Islet precursor cell (in vitro differentiated cells): ENCODE measurements around the gene CCDC85A.

Experiments used
- DNase-seq: peaks from one replicate; pipeline ENCODE4 v3.0.0-alpha.2; 2018

Gene CCDC85A

DNA sequence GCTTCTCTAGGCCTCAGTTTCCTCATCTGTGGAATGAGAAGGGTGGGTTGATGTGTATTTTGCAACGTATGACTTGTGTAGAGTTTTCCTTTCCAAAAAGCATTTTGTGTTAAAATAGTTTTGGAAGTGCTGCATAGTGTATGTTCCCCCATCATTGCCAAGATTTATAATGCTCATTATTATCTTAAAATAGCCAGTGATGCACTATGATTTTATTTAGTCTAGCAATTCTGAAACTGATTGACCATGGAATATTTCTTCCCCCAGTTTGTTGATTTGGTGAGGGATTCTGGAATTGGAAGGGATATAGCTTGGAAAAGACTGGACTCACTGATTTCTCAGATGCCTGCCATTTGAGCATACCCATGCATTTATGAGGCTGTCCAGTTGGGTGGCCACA is 130.6 kb downstream of the CCDC85A start:
- no peak for DNase-seq

DNA sequence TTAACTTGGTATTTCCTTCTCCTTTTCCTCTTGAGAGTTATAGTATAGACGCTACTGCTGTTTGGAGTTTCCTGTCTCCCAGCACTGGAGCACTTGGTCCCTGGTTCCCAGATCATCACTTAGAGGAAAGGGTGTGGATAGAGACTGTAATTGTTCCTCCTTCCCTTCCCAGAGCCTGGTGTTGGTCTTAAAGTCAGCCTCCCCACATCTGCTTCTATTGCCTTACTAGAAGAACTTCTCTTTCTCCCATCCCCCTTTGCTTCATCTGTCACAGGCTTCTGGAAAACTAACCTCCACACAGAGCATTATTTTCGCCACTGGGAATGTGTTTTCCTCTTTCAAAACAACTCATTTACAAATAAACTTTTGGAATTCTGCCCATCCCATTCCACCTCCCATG is 131.0 kb downstream of the CCDC85A start:
- DNase-seq = no peak

DNA sequence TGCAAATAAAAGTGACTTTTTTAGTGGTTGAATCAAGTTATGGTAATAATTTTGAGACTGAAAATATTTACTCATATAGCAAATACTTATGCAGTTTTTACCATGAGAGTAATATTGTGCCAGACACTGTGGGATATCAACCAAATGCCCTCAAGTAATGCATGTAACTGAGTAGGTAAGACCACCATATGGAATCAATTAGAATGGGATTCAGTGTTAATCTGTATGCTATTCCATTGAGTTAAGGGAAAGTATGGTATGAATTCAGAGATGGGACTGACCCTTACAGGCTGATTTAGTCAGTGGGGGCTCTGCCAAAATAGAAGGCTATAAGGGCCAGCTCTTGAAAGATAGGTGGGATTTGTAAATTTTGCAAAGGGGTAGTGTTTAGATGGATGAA is 131.6 kb downstream of the CCDC85A start:
- DNase-seq = no peak

DNA sequence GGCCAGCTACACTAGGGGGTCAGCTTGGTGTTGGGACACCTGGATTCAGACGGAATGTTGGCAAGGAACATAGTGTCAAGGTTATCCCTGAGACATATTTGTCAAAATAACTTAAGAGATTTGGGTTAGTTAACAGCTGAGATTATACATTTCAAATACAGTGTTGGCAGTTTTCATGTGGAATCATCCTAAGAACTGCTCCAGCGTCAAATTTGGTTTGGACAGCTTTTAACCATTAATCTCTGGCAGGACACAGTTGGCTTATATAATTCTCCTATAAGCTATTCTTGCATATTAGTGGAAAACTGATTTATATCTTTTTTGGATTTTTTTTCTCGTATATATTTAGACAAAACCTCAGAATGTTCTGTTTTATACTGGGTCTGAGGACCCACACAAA is 132.2 kb downstream of the CCDC85A start:
- DNase-seq = no peak

DNA sequence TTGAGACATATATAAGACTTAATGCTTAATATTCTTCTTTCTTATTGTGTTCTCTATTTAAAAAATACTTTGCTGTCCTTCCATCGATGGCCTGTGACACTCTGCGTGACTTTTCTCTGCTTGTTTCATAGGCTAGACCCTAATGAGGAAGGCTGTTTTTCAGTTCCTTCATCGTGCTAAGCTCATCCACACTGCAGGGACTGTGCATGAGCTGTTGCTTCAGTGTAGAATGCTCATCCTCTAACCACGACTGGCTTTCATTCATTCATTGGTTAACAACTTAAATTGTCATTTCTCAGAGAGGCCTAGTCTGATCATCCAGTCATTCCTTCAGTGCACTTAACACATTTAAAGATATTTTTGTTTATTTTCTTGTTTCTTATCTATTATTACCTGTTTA is 134.4 kb downstream of the CCDC85A start:
- no peak for DNase-seq

DNA sequence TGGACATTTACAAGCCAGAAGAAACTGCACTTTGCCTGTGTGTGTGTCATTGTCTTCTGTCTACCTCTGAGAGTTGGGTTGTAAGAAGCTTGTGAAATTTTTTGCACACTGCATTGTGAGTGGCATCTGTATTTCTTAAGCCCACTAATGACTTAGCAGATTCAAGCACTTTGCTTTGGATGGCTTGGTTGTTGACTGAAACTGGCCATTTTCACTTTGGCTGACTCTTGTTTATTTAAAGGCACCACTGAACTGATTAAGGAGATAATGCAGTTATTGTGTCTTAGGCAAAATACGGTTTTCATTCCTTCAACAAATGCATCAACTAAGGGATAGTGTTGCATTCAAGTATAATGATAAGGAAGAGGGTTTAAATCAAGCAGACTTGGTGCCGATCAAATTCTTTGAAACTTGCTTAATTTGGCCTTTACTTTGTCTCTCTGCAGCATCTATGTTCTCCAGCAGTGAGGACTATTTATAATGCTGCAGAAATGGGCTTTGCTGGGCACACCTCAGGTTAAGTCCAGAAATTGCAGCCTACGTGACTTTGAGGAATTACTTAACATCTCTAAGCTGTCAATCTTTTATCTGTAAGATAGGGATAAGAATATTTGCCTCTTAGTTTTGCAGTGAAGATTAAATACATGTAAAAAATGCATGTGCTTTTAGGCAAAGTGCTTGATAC is 142.0 kb downstream of the CCDC85A start:
- DNase-seq = no peak

DNA sequence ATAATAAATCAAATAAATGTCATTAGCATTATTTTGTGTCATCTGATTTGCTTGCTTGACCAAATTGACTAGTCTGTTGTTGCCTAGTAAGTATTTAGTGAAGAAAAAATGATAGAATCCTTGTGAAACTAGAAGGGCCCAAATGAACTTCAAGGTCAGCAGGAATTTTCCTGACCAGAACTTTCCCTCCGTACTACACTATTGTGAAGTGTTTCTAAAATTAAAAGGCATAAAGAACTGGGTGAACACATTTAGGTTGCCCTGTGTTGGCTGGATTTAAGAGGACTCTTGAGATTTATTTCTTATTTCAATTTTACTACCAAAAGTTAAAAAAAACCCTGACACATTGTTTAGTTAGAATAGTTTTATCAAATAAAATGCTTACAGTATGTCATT is 142.6 kb downstream of the CCDC85A start:
- DNase-seq = no peak

DNA sequence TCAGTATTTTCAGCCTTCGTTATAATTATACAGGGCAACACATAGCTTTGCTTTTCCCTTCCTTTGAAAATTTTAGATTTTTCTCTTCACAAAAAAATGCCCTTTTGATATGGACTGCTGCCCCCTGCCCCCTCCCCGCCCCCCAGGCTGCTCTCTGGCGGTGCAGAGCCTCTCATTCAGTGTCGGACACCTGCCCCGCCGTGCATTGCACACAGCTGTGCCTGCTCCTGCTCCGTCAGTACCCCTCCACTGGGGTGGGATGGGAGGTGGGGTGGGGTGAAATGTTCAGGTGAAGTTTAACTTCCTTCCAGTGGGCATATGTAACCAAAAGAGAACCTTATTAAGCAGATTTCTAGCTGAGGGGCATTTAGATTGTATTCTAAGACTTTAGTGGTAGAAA is 148.0 kb downstream of the CCDC85A start:
- DNase-seq = no peak

DNA sequence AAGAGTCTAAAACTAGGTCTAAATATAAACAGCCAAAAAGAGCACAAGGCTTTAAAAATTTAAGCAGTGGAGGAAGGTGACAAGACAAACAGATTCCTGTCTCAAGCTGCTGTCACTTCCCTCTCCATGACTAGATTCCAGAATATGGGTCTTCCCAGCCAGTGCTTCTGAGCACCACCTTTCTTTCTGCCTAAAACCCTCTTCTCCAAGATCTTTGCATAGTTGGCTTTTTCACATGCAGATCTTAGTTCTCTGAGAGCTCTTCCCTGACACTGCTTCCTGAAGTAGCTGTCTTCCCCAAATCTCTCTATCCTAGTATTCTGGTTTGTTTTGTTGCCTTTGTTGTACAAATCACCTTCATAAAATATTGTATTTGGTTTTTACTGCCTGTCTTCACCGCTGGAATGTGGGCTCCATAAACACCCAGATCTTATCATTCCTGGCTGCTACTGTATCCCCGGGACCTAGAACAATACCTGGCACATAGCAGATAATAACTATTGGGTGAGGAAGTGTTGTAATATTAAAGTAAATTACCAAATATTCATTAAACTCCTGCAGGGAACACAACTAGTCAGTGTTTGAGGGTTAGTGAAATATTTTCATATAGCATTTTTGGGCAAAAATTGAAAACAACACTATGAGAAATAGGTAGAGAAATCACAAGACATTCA is 150.2 kb downstream of the CCDC85A start:
- no peak for DNase-seq

DNA sequence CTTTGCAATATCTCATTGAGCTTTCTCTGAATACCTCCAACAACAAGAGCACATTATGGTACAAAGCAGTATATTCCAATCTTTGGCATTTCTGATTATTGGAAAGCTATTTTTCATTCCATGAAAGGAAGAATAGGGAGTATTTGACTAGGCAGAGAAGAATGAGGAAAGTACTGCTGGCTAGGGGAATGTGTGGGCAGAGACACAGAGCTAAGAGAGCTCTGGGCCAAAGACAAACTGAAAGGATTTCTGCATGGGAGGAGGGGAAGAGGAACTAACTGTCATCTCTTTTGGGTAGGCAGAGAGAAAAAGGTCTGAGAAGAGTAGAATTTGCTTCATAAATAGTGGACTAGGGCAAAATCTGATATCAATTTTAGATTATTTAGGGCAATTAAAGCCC is 150.8 kb downstream of the CCDC85A start:
- DNase-seq = no peak

DNA sequence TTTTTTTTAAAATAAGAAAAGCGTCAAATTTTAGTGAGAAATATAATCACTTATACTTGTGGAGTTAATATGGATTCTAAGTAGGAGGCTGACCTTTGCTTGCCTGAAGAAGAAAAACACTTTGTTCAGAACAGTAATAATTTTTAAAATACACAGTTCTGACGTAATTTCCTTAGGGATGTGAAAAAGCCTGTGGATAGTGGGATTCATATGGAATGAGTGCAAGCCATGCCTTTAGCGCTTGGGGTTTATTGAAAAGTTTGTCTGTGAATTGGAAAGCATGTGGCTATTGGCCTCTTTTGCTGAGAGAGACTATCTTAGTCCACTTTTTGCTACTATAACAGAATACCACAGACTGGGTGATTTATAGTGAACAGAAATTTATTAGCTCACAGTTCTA is 151.3 kb downstream of the CCDC85A start:
- no peak for DNase-seq

DNA sequence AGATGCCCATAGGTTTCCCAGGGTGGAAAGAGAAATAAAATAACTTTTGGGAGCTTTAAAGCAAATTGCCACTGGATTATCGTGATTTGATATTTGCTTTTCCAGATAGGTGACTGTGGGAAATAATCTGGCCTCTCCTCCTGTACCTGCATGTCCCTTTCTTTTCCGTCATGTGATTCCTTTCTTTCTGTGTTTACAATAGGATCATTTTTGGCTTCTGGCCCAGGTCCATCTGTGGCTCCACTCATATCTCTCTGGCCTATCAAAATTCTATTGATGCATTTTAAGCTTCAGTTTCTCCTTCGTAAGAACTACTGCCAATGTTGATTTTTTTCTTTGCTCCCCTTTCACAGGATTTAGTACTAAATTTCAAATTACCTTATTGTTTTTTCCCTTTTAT is 153.6 kb downstream of the CCDC85A start:
- DNase-seq = no peak

DNA sequence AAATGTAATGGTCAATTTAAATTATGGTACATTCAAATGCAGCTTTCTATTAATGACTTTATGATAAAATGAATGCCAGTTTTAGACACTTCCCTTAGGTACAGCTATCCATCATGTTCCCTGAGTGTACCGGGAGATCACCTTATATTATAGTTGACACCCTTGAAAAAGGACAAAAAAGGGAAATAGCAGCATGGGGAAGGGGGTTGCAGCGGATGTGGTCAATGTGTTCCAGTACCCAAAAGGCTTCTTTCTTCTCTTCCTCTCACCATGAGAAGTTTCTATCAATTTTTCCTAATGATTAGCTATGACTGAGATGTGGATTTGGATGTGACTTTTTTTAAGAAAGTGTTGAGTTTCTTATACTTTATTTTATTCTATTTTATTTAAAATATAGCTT is 154.4 kb downstream of the CCDC85A start:
- no peak for DNase-seq

DNA sequence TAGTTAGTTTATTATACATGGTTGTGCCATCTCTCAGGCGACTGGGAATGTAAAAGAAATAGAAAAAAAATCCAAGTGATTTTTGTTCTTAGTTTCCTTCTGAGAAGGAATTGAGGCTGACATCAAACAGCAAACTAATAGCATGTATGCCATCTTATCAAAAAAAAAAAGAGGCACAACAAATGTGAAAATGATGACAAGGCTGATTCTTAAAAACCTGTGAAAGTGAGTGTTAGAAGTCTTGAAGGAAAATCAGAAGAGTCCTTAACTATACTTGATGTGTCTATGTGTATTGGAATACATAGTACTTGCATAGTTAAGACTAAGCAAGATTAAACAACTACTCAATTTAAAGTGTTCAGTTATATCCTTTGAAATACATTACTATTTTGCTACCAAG is 161.0 kb downstream of the CCDC85A start:
- no peak for DNase-seq

DNA sequence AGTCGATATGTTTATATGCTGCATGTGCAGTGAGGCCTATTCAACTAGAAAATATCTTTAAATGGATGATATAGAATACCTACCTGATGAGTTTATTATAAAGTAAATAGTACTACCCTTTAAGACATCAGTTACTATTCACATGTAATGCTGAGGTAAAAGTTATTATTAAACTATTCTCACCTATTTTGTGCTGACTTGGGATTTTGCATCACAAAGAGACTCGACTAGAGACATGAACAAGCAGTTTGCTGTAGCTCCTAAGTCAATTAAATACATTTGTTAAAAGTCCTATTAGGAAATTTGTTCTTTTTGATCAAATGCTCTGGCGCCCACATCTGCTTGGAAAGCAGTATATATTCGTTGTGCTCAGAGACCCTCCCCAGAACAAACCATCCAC is 164.1 kb downstream of the CCDC85A start:
- no peak for DNase-seq

DNA sequence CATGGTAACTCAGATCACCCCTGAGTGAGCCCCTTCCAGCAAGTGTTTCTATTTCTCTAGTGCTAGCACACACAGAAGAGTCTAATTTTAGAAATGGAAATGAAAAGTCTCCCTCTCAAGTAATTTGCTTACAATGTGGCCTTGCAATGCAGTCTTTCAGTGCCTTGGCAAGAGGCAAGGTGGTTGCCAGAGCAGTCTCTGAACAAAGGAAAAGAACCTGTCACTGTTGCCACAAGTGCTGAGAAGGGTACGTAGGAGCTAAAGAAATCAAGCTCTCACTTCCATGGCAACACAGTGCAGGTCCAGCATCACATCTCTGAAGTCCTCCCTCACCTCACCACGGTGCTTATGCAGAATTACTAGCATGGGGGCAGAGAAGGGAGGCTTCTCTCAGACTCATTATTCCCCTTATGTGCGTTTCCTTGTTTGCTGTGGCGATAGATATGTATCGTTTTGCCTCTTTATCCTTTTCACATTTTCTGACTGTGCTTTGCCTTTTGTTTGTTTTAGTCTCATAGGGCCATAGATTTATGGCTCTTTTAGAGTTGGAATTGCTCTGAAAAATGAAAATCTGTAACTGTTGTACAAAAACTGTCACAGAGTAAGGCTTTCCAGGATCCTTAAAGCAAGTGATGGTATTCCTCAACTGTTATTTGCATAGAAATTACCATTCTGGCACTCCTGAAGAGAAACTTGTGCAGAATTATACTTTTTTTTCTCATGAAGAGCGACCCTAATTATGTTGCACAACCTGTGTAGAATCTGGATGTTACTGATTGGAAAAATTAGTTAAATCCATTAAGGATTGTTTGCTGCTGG is 164.8 kb downstream of the CCDC85A start:
- DNase-seq = no peak

DNA sequence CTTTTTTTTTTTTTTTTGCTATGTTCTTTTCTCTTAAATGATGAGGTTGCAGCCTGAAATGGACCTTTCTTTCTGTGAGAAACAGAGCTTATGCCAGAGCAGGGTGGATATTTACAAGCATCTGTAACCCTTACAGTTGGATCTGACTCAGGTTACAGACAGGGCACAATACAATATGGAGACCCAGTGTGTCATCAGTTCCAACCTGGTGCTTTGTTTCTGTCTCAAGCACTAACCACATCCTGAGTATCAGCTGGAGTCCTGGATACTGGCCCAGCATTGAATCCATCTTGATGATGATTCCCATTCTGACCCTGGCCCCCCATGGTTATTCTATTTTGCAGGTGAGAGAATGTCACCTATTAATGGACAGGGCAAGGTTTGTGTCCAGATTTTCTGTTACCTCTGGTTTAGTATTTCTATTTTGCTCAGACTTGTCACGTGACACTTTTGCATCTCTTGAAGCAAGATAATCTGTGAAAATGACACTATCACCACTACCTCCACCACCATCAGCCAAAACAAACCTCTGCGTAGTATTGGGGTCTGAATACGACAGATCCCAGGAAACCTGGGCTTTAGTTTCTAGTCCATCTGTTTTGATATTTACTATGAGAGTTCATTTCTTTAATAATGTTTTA is 174.0 kb downstream of the CCDC85A start:
- DNase-seq = no peak

DNA sequence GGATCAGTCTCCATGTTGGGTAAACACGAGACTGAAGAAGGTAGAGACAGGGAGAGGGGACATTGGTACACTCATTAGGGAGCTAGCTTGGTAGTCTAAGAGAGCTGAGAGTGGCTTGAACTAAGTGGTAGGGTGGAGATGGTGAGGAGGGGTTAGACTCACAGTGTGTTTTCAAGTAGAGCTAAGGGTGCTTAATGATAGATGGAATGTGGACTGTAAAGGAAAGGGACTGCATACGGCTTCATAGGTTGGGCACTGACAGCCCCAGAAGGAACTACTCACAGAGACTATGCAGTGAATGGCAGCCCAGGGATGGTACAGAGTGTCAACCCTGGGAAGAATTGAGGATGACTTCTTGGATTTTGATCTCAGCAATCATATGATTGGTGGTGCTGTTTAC is 178.1 kb downstream of the CCDC85A start:
- no peak for DNase-seq

DNA sequence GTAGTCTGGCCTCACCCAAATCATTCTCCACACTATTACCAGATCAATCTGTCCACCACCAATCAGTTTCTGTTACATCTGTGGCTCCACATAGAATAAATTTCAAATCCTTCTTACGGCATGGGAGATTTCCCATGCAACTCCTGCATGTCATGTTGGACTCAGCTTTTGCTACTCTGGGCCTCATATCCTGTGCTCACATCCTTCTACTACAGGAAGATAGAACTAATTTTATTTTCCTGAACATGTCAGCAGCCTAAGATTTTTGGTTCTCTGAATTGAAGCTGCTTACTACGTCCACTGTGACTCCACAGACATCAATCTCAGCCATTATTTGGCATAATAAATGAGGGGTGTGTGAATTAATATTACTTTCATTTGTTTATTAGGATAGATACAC is 181.1 kb downstream of the CCDC85A start:
- no peak for DNase-seq

DNA sequence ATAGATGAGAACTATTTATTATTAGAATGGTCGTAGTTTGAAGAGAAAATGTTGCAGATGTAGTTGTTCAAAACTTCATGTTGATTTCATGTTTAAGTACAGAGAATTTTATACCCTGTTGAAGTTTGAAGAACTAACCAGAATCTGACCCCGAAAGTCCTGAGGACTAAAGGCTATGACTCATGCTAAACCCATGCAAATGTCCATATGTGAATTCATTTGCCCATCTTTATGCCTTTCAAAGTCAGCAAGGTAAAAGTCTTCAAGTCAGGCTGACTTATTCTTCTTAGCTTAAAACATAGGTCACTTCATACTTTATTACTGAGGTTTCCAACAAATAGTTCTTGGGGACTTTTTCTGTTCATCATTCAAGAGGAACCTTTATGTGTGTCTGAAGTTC is 185.5 kb downstream of the CCDC85A start:
- no peak for DNase-seq

DNA sequence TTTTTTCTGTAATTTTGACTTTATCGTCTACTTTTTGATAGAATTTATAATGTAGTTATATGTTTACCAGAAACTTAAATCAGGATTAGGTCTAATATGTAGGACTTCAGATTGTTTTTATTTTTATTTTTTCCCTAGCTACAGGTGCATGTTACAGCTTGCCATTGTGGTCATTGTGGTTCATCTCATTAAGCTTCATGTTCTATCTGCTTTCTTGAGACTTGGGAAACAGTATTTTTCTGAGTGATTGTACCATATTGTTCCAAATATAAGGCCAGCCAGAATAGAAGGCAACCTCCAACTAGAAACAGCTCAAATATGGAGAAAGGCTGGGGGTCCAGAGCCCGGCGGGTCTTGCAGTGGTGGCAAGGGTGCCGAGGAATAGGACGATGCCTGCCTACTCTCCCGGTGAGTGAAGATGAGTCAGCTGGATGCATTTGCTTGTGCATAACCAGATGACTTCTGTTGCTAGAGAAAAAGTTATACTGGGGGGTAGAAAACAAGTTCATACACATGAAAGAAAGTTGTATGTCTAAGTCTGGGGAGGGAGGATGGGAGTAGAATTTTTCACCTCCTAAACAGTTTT is 188.4 kb downstream of the CCDC85A start:
- DNase-seq = no peak

DNA sequence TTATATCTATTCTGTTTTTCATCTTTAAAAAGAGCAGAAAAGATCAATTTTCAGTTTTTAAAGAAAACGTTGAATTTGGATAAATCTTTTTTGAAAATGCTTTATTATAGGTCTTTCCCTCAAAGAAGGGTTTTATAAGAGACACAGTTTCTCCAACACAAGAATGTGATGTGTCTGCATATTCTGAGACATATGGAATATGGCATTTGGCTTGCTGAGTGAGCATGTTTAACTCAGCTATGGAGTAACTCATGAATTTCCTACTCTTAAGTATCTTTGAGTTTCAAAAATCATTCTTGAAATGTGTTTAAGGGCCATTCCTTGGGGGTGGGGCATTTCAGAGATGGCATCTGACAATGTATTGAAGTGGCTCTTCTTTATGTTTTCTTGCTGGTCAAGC is 191.5 kb downstream of the CCDC85A start:
- no peak for DNase-seq
